ENCODE data around the gene DNAH2. TPM values are rescaled to one million over a fixed set of nuclear protein-coding genes. Genes with fewer than 3 reads are reported as not detected.
A peak's percentile ranks its signal among the peaks of the same experiment; 100 is the strongest.

DNAH2 gene
- total and polyA plus RNA-seq, 9 of the 15 experiments (the other 6 are each of a cell fraction or from before 2014, with no cell fraction given): 0.03 TPM; not detected in 8

DNA sequence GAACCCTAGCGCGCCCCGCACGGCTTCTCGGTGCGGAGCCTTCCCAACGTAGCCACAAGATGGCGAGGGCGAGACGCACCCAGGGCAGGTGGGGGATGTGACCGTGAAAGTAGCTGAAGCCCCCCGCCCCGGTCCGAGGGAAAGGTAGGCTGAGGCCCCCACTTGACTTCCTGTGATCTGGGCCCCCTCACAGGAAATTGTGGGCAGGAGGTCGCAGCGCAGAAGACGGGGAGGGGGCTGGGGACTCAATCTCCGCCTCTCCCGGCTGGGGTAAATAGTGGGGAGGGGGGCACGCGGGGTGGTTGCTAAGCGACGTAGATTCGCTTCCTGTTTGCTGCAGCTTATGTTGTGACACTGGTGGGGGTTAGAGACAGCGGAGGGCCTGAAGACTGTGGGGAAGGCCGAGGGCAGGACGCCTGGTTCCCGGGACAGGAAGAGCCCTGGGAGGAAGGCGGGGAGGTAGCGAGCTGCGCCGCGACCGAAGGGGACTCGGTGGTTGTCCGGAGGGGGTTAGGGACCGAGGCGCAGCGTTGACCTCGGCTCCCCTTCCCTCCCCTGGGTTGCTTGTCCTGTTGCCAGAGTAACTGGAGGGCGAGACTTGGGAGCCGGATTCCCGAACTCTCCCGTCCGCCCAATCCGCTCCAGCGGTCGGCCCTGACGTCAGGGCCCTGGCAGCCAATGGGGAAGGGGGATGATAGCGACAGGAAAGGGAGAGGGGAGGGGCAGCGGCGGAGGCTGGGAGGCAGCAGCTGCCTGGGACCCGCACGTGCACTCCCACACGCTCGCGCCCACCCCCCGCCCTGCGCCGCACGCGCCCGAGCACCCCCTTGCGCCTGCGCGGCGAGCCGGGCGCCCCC lies 117.6 kb downstream of the DNAH2 start (continued):
- TF ChIP-seq, protein P1, sequence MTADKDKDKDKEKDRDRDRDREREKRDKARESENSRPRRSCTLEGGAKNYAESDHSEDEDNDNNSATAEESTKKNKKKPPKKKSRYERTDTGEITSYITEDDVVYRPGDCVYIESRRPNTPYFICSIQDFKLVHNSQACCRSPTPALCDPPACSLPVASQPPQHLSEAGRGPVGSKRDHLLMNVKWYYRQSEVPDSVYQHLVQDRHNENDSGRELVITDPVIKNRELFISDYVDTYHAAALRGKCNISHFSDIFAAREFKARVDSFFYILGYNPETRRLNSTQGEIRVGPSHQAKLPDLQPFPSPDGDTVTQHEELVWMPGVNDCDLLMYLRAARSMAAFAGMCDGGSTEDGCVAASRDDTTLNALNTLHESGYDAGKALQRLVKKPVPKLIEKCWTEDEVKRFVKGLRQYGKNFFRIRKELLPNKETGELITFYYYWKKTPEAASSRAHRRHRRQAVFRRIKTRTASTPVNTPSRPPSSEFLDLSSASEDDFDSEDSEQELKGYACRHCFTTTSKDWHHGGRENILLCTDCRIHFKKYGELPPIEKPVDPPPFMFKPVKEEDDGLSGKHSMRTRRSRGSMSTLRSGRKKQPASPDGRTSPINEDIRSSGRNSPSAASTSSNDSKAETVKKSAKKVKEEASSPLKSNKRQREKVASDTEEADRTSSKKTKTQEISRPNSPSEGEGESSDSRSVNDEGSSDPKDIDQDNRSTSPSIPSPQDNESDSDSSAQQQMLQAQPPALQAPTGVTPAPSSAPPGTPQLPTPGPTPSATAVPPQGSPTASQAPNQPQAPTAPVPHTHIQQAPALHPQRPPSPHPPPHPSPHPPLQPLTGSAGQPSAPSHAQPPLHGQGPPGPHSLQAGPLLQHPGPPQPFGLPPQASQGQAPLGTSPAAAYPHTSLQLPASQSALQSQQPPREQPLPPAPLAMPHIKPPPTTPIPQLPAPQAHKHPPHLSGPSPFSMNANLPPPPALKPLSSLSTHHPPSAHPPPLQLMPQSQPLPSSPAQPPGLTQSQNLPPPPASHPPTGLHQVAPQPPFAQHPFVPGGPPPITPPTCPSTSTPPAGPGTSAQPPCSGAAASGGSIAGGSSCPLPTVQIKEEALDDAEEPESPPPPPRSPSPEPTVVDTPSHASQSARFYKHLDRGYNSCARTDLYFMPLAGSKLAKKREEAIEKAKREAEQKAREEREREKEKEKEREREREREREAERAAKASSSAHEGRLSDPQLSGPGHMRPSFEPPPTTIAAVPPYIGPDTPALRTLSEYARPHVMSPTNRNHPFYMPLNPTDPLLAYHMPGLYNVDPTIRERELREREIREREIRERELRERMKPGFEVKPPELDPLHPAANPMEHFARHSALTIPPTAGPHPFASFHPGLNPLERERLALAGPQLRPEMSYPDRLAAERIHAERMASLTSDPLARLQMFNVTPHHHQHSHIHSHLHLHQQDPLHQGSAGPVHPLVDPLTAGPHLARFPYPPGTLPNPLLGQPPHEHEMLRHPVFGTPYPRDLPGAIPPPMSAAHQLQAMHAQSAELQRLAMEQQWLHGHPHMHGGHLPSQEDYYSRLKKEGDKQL (CRISPR knock-in tag; IDR thresholded peaks at IDR 0.05; ENCODE audit: borderline replicate concordance): 0 out of 2 replicates have a peak, but pooled peaks have one; percentile 32
- TF ChIP-seq SMAD4 (CRISPR knock-in tag; conservative IDR thresholded peaks at IDR 0.05): 0 out of 2 replicates have a peak, but pooled peaks have one; percentile 15
- TF ChIP-seq RBM25 (IDR thresholded peaks at IDR 0.05; ENCODE audit: low read depth, low read length, severe bottlenecking): no peak
- TF ChIP-seq POLR2A (conservative IDR thresholded peaks at IDR 0.05): 0 out of 2 replicates have a peak, but pooled peaks have one; percentile 1
- TF ChIP-seq NR2F6 (CRISPR knock-in tag; IDR thresholded peaks at IDR 0.05): no peak
- TF ChIP-seq, protein P2, sequence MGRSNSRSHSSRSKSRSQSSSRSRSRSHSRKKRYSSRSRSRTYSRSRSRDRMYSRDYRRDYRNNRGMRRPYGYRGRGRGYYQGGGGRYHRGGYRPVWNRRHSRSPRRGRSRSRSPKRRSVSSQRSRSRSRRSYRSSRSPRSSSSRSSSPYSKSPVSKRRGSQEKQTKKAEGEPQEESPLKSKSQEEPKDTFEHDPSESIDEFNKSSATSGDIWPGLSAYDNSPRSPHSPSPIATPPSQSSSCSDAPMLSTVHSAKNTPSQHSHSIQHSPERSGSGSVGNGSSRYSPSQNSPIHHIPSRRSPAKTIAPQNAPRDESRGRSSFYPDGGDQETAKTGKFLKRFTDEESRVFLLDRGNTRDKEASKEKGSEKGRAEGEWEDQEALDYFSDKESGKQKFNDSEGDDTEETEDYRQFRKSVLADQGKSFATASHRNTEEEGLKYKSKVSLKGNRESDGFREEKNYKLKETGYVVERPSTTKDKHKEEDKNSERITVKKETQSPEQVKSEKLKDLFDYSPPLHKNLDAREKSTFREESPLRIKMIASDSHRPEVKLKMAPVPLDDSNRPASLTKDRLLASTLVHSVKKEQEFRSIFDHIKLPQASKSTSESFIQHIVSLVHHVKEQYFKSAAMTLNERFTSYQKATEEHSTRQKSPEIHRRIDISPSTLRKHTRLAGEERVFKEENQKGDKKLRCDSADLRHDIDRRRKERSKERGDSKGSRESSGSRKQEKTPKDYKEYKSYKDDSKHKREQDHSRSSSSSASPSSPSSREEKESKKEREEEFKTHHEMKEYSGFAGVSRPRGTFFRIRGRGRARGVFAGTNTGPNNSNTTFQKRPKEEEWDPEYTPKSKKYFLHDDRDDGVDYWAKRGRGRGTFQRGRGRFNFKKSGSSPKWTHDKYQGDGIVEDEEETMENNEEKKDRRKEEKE (IDR thresholded peaks at IDR 0.05; ENCODE audit: borderline replicate concordance in 1 of 2, control insufficient read depth in 1 of 2, low read depth in 2 of 2, low read length in 1 of 2): no peak
- no peak for TF ChIP-seq ZNF217 (CRISPR knock-in tag; IDR thresholded peaks at IDR 0.05)
- 0 out of 2 replicates have a peak, but pooled peaks have one; percentile 30 for TF ChIP-seq NR2C2 (CRISPR knock-in tag; IDR thresholded peaks at IDR 0.05)
- no peak; the same call in 1 of the 2 replicates for TF ChIP-seq NR2C2 (tag; IDR thresholded peaks at IDR 0.05)
- TF ChIP-seq, protein P3, sequence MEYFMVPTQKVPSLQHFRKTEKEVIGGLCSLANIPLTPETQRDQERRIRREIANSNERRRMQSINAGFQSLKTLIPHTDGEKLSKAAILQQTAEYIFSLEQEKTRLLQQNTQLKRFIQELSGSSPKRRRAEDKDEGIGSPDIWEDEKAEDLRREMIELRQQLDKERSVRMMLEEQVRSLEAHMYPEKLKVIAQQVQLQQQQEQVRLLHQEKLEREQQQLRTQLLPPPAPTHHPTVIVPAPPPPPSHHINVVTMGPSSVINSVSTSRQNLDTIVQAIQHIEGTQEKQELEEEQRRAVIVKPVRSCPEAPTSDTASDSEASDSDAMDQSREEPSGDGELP (CRISPR knock-in tag; IDR thresholded peaks at IDR 0.05; ENCODE audit: borderline replicate concordance): peak; percentile 86
- peak; percentile 34; the same call in 1 of the 2 replicates for TF ChIP-seq ZC3H4 (CRISPR knock-in tag; IDR thresholded peaks at IDR 0.05; ENCODE audit: borderline replicate concordance)
- 0 out of 2 replicates have a peak, but pooled peaks have one; percentile 1 for TF ChIP-seq TCF3 (CRISPR knock-in tag; IDR thresholded peaks at IDR 0.05)
- no peak for TF ChIP-seq ZNF263 (CRISPR knock-in tag; IDR thresholded peaks at IDR 0.05; ENCODE audit: borderline replicate concordance)
- TF ChIP-seq RNF2 (IDR thresholded peaks at IDR 0.05): peak; percentile 56; the same call in 1 of the 2 replicates
- no peak for TF ChIP-seq SREBF1 (IDR thresholded peaks at IDR 0.05; ENCODE audit: borderline replicate concordance, low read depth, low read length)
- TF ChIP-seq SRSF9 (IDR thresholded peaks at IDR 0.05; ENCODE audit: borderline replicate concordance, low read depth, low read length): no peak
- peak; percentile 85 for TF ChIP-seq MXI1 (IDR thresholded peaks at IDR 0.05; ENCODE audit: low read depth, low read length)

All from K562 (cell line).